Dendritic cell treated with granulocyte-macrophage colony-stimulating factor and Interleukin-4, amounts not matched to agents 40 ng/mL and 50 ng/mL, for 4 days (primary cell): ENCODE results near the gene PHACTR1.
"Not testable (repeated sequence)": the region's sequence is repeated elsewhere in the genome, so short reads cannot be mapped to it uniquely, and the experiment has no call there.

Source experiments
- H3K27ac Mint-ChIP-seq: one replicate; pipeline ENCODE4 v1.8.0; 2022; ENCODE audit warnings: mild to moderate bottlenecking, mixed read lengths
- H3K27me3 Mint-ChIP-seq: one replicate; pipeline ENCODE4 v1.8.0; 2022; ENCODE audit warnings: mild to moderate bottlenecking, mixed read lengths
- H3K36me3 Mint-ChIP-seq: one replicate; pipeline ENCODE4 v1.8.0; 2022; ENCODE audit warnings: low read depth, mixed read lengths
- H3K4me1 Mint-ChIP-seq: one replicate; pipeline ENCODE4 v1.8.0; 2022; ENCODE audit warnings: low read depth, mixed read lengths
- H3K4me3 Mint-ChIP-seq: one replicate; pipeline ENCODE4 v1.8.0; 2022; ENCODE audit warnings: mild to moderate bottlenecking, moderate library complexity, mixed read lengths
- H3K9me3 Mint-ChIP-seq: one replicate; pipeline ENCODE4 v1.8.0; 2022; ENCODE audit warnings: mixed read lengths
- intact Hi-C: fragments of 100-400 bp; cut with micrococcal nuclease; formaldehyde crosslinking; loops from one replicate; pipeline ENCODE4 v1.15.0; 2022

Gene PHACTR1

GRCh38 chr6:13304101-13304500 is 587.5 kb downstream of the PHACTR1 start:
- no peak overlapping the region for H3K4me3 Mint-ChIP-seq

GRCh38 chr6:13304580-13305260 is 588.2 kb downstream of the PHACTR1 start:
- peaks cover 19% of the 10 kb centered on the region for H3K27me3 Mint-ChIP-seq
- H3K27ac Mint-ChIP-seq, result no peak overlapping the region
- H3K9me3 Mint-ChIP-seq, result no peaks in the 10 kb centered on the region
- peaks cover 28% of the 10 kb centered on the region for H3K36me3 Mint-ChIP-seq
- H3K4me1 Mint-ChIP-seq, result peaks cover 52% of the 10 kb centered on the region
- H3K4me3 Mint-ChIP-seq, result no peak overlapping the region
- intact Hi-C loops, result loop anchor here (5.0 kb wide), 1 partner anchor 47 kb away; no protein-coding TSS in a partner anchor

More at GRCh38 chr6:13304101-13304500, 587.5 kb downstream of the PHACTR1 start:
- intact Hi-C loops, result loop anchor here (5.0 kb wide), 1 partner anchor 47 kb away; no protein-coding TSS in a partner anchor
- H3K27me3 Mint-ChIP-seq, result peaks cover 19% of the 10 kb centered on the region
- peaks cover 50% of the 10 kb centered on the region for H3K4me1 Mint-ChIP-seq
- no peaks in the 10 kb centered on the region for H3K9me3 Mint-ChIP-seq
- peaks cover 33% of the 10 kb centered on the region for H3K36me3 Mint-ChIP-seq
- H3K27ac Mint-ChIP-seq, result peak overlapping the region; percentile 88

DNA sequence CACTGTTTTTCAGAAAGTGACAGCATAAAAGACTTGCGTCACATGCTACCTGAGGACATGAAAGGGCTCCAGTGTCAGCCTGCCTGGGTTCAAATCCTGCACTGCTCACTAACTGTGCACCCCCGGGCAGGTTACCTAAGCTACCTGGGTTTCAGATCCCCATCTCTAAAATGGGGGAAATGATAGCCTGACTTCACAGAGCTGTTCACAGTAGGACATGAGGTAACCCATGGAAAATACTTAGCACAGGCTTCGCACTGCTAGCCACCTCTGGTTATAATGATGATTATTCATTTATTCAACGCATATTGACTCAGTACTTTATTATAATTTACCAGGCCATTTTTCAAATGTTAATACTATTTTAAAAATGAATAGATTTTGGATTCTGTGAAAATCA is 588.7 kb downstream of the PHACTR1 start:
- H3K4me1 Mint-ChIP-seq, result peaks cover 52% of the 10 kb centered on the region
- H3K9me3 Mint-ChIP-seq, result no peaks in the 10 kb centered on the region
- H3K36me3 Mint-ChIP-seq, result peaks cover 22% of the 10 kb centered on the region
- no peak overlapping the region for H3K27ac Mint-ChIP-seq
- H3K4me3 Mint-ChIP-seq, result no peak overlapping the region
- intact Hi-C loops, result no loop called here
- peaks cover 16% of the 10 kb centered on the region for H3K27me3 Mint-ChIP-seq

GRCh38 chr6:13305791-13306190 is 589.2 kb downstream of the PHACTR1 start:
- no peak overlapping the region for H3K4me3 Mint-ChIP-seq
- H3K9me3 Mint-ChIP-seq, result no peaks in the 10 kb centered on the region
- H3K27ac Mint-ChIP-seq, result no peak overlapping the region
- peaks cover 17% of the 10 kb centered on the region for H3K36me3 Mint-ChIP-seq
- intact Hi-C loops, result no loop called here
- H3K27me3 Mint-ChIP-seq, result peaks cover 12% of the 10 kb centered on the region
- H3K4me1 Mint-ChIP-seq, result peaks cover 52% of the 10 kb centered on the region

DNA sequence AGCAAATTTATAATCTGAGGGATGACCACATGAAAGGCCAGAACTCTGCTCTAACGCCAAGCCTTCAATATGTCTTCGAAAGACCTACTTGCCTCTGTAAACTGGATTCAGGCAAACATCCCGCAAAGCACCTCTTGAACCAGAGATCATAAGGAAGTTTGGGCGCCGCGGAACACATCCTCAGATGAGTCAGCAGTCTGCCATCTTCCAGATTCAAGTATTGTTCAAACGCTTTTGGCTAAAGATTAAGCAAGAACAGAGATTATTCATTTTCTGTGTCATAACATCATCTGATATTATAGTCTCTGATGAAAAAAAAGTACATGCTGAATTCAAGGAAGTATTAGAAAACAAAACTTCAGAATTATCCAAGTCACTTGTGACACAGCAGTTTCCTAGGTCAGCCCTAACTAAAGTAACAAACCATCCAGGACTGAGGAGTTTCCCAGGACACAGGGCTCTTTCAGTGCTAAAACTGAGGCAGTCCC is 591.0 kb downstream of the PHACTR1 start:
- Mint-ChIP-seq H3K27me3 (peaks cover 4% of the 10 kb centered on the region), H3K36me3 (peaks cover 20% of the 10 kb centered on the region), H3K4me1 (peaks cover 41% of the 10 kb centered on the region), H3K4me3 (peak overlapping the region; percentile 26), H3K9me3 (no peaks in the 10 kb centered on the region), H3K27ac (peak overlapping the region; percentile 75)
- intact Hi-C loops, result no loop called here

- H3K4me1 Mint-ChIP-seq, result peaks cover 33% of the 10 kb centered on the region
- H3K36me3 Mint-ChIP-seq, result peaks cover 22% of the 10 kb centered on the region
- H3K27ac Mint-ChIP-seq, result peak overlapping the region; percentile 75
- H3K27me3 Mint-ChIP-seq, result peaks cover 4% of the 10 kb centered on the region
- H3K9me3 Mint-ChIP-seq, result no peaks in the 10 kb centered on the region
- intact Hi-C loops, result no loop called here
- no peak overlapping the region for H3K4me3 Mint-ChIP-seq
Measured at GRCh38 chr6:13308332-13308731, 591.8 kb downstream of the PHACTR1 start.

DNA sequence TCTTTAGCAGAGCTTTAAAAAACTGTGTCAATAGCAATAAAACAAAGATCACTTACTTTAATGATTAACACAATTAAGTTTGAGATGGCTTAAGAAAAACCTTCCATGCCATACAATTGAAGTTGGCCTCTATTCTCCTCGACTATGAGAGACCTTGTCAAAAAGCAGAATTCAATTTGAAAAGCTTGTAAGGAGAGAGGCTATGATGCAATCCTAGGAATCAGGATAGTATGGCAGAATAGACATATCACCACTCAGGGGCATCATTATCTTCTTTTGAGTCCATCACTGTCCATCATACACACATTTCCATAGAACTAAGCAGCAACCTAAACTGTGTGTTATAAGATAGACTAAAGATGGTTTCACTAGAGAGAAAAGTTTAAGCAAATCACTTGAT is 594.6 kb downstream of the PHACTR1 start:
- Mint-ChIP-seq H3K27ac (no peak overlapping the region), H3K9me3 (no peaks in the 10 kb centered on the region), H3K4me1 (peaks cover 15% of the 10 kb centered on the region), H3K36me3 (peaks cover 44% of the 10 kb centered on the region), H3K4me3 (no peak overlapping the region), H3K27me3 (no peaks in the 10 kb centered on the region)
- intact Hi-C loops, result no loop called here

GRCh38 chr6:13314806-13315205 is 598.2 kb downstream of the PHACTR1 start:
- Mint-ChIP-seq H3K4me1 (no peaks in the 10 kb centered on the region), H3K4me3 (no peak overlapping the region), H3K27ac (no peak overlapping the region), H3K9me3 (no peaks in the 10 kb centered on the region), H3K27me3 (no peaks in the 10 kb centered on the region), H3K36me3 (peaks cover 70% of the 10 kb centered on the region)
- intact Hi-C loops, result no loop called here

DNA sequence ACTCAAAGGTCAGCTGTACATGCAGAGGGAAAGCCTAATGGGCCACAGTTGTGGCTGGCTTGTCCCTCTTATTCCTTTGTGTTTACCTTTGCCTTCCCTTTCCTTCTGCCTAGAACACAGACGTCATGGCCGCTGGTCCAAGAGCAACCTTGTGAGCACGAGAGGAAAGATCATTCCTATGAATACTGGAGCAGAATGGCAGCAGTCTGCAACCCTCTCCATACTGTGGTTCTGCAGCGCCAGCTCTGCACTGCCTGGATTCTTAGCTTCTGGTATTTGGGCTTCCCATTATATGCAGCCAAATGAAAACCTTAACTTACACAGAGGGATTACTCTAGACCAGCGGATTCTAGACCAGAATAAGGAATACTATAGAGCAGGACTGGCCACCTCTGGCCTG is 599.3 kb downstream of the PHACTR1 start:
- Mint-ChIP-seq H3K27ac (no peak overlapping the region), H3K4me3 (no peak overlapping the region), H3K36me3 (peaks cover 81% of the 10 kb centered on the region), H3K27me3 (no peaks in the 10 kb centered on the region), H3K4me1 (no peaks in the 10 kb centered on the region), H3K9me3 (no peaks in the 10 kb centered on the region)
- intact Hi-C loops, result no loop called here

GRCh38 chr6:13318821-13319220 is 602.3 kb downstream of the PHACTR1 start:
- Mint-ChIP-seq H3K27me3 (no peaks in the 10 kb centered on the region), H3K36me3 (peaks cover 93% of the 10 kb centered on the region), H3K4me3 (no peak overlapping the region), H3K27ac (no peak overlapping the region), H3K4me1 (no peaks in the 10 kb centered on the region), H3K9me3 (no peaks in the 10 kb centered on the region)
- intact Hi-C loops, result no loop called here

- intact Hi-C loops, result no loop called here
- Mint-ChIP-seq H3K27me3 (no peaks in the 10 kb centered on the region), H3K27ac (no peak overlapping the region), H3K36me3 (peaks cover 96% of the 10 kb centered on the region), H3K4me1 (no peaks in the 10 kb centered on the region), H3K4me3 (no peak overlapping the region), H3K9me3 (no peaks in the 10 kb centered on the region)
Measured at GRCh38 chr6:13319891-13320564, 603.5 kb downstream of the PHACTR1 start.

- H3K27me3 Mint-ChIP-seq, H3K4me1 Mint-ChIP-seq, intact Hi-C loops, H3K9me3 Mint-ChIP-seq, H3K4me3 Mint-ChIP-seq, H3K27ac Mint-ChIP-seq: not testable (repeated sequence)
- peaks cover 41% of the 10 kb centered on the region for H3K36me3 Mint-ChIP-seq
Measured at GRCh38 chr6:13326031-13326586, 609.5 kb downstream of the PHACTR1 start.

DNA sequence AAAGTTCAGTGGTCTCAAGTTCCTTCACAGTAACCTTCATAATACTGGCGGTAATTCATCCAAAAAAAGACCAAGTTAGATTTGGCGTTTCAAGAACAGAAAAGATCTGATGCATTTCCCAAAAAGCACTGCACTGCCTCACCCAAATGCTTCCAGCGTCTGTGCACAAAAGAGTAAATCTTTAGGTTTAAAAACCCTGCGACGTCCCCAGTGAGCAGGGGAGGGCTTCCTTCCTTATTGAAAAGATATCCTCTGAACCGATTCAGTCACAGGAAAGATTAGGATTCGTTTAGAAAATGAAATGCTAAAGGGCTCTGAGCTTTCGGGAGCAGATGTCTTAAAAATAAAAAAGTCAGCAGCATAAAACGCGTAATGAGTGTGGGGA is 611.1 kb downstream of the PHACTR1 start:
- no peaks in the 10 kb centered on the region for H3K27me3 Mint-ChIP-seq

More for the DNA sequence above, 611.1 kb downstream of the PHACTR1 start:
- Mint-ChIP-seq H3K27ac (peak overlapping the region; percentile 89), H3K9me3 (no peaks in the 10 kb centered on the region), H3K36me3 (peaks cover 26% of the 10 kb centered on the region), H3K4me3 (peak overlapping the region; percentile 88), H3K4me1 (peaks cover 9% of the 10 kb centered on the region)
- intact Hi-C loops, result loop anchor here (2.0 kb wide), 2 partner anchors 25 to 417 kb away; no protein-coding TSS in a partner anchor
